ENCODE measurements around the gene ACYP1. TPM values are rescaled to one million over a fixed set of nuclear protein-coding genes. Genes with fewer than 3 reads are reported as not detected.

Gene ACYP1
- polyA plus RNA-seq, 1 experiment, result 9.0 TPM

DNA sequence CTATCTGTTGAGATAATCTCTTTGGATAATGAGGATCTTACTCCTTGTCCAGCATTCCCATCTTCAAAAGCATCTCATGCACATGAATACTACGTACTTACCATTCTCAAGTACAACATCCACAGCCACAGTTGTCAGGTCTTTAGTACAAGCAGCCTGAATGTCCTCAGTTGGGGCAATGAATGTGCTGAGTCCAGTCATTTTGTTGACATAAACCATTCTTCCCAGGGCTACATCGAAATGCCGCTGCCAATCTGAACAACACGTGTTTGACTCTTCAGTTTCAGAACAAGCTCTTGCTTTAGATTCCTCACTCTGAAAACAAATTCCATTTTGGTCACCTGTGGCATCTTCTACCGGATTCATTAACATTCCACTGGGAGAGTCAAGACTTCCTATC is 17.5 kb downstream of the ACYP1 start:
- H3K4me3 ChIP-seq (ENCODE audit: low read depth, low read length), result no peak overlapping the region
- no peak for DNase-seq (ENCODE audit: low read depth)
- CTCF ChIA-PET, result no interaction called here
- TF ChIP-seq, protein P1, sequence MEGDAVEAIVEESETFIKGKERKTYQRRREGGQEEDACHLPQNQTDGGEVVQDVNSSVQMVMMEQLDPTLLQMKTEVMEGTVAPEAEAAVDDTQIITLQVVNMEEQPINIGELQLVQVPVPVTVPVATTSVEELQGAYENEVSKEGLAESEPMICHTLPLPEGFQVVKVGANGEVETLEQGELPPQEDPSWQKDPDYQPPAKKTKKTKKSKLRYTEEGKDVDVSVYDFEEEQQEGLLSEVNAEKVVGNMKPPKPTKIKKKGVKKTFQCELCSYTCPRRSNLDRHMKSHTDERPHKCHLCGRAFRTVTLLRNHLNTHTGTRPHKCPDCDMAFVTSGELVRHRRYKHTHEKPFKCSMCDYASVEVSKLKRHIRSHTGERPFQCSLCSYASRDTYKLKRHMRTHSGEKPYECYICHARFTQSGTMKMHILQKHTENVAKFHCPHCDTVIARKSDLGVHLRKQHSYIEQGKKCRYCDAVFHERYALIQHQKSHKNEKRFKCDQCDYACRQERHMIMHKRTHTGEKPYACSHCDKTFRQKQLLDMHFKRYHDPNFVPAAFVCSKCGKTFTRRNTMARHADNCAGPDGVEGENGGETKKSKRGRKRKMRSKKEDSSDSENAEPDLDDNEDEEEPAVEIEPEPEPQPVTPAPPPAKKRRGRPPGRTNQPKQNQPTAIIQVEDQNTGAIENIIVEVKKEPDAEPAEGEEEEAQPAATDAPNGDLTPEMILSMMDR (IDR thresholded peaks at IDR 0.05; ENCODE audit: insufficient read depth, low read depth, low read length), result no peak
- no peaks in the 10 kb centered on the region for H3K36me3 ChIP-seq (ENCODE audit: control insufficient read depth, insufficient read depth, low read length)
- no peaks in the 10 kb centered on the region for H3K27me3 ChIP-seq (ENCODE audit: control insufficient read depth, insufficient read depth, low read length)
- POLR2A ChIA-PET, result no interaction called here

DNA sequence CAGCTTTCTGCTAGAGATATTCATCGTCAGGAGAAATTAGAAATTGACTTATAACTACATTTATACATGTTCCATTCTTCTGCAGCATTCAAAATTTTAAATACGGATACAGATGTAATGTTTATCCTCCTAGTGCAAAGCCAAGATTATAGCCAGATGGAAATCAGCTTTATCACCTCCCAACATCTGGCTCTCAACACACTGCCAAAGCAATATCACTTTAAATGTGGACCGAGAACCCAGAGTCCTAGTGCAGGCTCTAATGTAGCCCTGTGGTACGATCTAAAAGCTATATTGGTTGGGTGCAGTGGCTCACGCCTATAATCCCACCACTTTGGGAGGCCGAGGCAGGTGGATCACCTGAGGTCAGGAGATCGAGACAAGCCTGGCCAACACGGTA is 19.1 kb downstream of the ACYP1 start:
- ChIA-PET POLR2A (no interaction called here), CTCF (interaction anchor here (1.2 to 1.9 kb wide), 3 partner anchors 9 to 43 kb away, joined by 3 to 4 read pairs (median 3); no protein-coding TSS in a partner anchor)
- TF ChIP-seq, protein P1 (IDR thresholded peaks at IDR 0.05; ENCODE audit: insufficient read depth, low read depth, low read length), result no peak
- no peaks in the 10 kb centered on the region for H3K27me3 ChIP-seq (ENCODE audit: control insufficient read depth, insufficient read depth, low read length)
- no peak overlapping the region for H3K4me3 ChIP-seq (ENCODE audit: low read depth, low read length)
- H3K36me3 ChIP-seq (ENCODE audit: control insufficient read depth, insufficient read depth, low read length), result no peaks in the 10 kb centered on the region
- DNase-seq (ENCODE audit: low read depth), result no peak

GRCh38 chr14:75044322-75044721 is 19.5 kb downstream of the ACYP1 start:
- TF ChIP-seq, protein P1 (IDR thresholded peaks at IDR 0.05; ENCODE audit: insufficient read depth, low read depth, low read length), result no peak
- H3K27me3 ChIP-seq (ENCODE audit: control insufficient read depth, insufficient read depth, low read length), result no peaks in the 10 kb centered on the region
- H3K36me3 ChIP-seq (ENCODE audit: control insufficient read depth, insufficient read depth, low read length), result no peaks in the 10 kb centered on the region
- H3K4me3 ChIP-seq (ENCODE audit: low read depth, low read length), result no peak overlapping the region
- no peak for DNase-seq (ENCODE audit: low read depth)
- CTCF ChIA-PET, result interaction anchor here (1.2 to 1.9 kb wide), 3 partner anchors 8 to 44 kb away, joined by 3 to 4 read pairs (median 3); no protein-coding TSS in a partner anchor
- POLR2A ChIA-PET, result no interaction called here

DNA sequence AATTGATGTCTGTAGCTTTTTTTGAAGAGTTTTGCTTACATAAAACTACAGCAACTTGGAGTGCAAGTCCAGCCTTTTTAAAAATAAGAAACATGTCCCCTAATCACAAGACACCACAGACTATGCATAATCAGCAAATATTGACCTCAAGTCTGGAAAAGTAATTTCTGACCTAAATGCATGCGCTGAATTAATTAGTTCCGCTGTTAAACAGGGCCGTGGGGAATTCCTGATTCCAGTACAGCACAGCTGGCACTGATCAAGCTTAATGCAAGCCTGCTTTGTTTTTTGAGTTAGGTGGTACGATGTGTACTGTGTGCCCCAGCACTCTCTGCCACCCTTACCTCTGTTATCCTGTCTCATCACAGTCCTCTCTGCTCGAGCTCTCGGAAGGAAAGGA is 21.8 kb downstream of the ACYP1 start:
- CTCF ChIA-PET, result no interaction called here
- TF ChIP-seq, protein P1 (IDR thresholded peaks at IDR 0.05; ENCODE audit: insufficient read depth, low read depth, low read length), result no peak
- POLR2A ChIA-PET, result no interaction called here
- no peak for DNase-seq (ENCODE audit: low read depth)
- H3K27me3 ChIP-seq (ENCODE audit: control insufficient read depth, insufficient read depth, low read length), result no peaks in the 10 kb centered on the region
- H3K4me3 ChIP-seq (ENCODE audit: low read depth, low read length), result no peak overlapping the region
- H3K36me3 ChIP-seq (ENCODE audit: control insufficient read depth, insufficient read depth, low read length), result no peaks in the 10 kb centered on the region

- ChIA-PET POLR2A (no interaction called here), CTCF (no interaction called here)
- DNase-seq (ENCODE audit: low read depth), result no peak
- no peaks in the 10 kb centered on the region for H3K27me3 ChIP-seq (ENCODE audit: control insufficient read depth, insufficient read depth, low read length)
- no peak overlapping the region for H3K4me3 ChIP-seq (ENCODE audit: low read depth, low read length)
- TF ChIP-seq, protein P1 (IDR thresholded peaks at IDR 0.05; ENCODE audit: insufficient read depth, low read depth, low read length), result no peak
- no peaks in the 10 kb centered on the region for H3K36me3 ChIP-seq (ENCODE audit: control insufficient read depth, insufficient read depth, low read length)
These were observed 22.2 kb downstream of the ACYP1 start for GRCh38 chr14:75041613-75042012.
